Fibroblast of mammary gland (primary cell): ENCODE measurements around the gene FCHSD2.

Experiments
- DNase-seq: peaks from one replicate; pipeline ENCODE4 v3.0.0-alpha.2; 2010; ENCODE audit warnings: low read depth
- H3K4me3 ChIP-seq: 2 replicates; pipeline ENCODE4 v1.5.1; 2011; ENCODE audit warnings: low read depth, mild to moderate bottlenecking, low read length, moderate library complexity; ENCODE audit not compliant: control insufficient read depth
- TF ChIP-seq, protein P1 (sequence below): conservative IDR thresholded peaks from 2 replicates; pipeline ENCODE4 v1.5.1; 2011; ENCODE audit warnings: low read depth, low read length, inconsistent platforms; ENCODE audit not compliant: control insufficient read depth, insufficient read depth

The FCHSD2 gene

DNA sequence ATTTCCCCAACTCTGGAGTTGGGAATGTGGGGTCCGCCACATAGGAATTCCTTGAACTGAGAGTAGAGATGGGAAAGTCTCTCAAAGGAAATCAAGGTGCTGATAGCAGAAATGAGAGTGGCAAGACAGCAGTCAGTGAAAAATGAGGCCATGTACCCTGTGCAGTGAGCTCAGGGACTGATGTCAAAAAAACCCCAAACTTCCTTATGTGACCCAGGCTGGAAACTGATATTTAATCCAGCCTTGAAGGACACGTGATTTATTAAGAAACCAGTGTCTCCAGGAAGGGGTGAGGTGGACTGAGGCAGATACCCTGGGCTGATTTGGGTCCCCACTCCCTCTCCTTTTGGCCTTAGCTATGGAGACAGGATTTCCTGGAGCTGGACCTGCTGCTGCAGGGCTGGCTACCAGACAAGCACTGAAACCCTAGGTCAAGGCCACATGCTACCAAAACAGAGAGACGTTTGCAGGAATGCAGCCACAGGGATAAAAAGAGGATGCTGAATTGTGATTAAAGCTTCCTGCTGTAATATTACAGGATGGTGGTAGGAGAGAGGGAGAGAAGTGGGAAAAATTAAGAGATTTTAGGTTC lies 25.3 kb upstream of the FCHSD2 start:
- DNase-seq, result no peak
- TF ChIP-seq, protein P1, sequence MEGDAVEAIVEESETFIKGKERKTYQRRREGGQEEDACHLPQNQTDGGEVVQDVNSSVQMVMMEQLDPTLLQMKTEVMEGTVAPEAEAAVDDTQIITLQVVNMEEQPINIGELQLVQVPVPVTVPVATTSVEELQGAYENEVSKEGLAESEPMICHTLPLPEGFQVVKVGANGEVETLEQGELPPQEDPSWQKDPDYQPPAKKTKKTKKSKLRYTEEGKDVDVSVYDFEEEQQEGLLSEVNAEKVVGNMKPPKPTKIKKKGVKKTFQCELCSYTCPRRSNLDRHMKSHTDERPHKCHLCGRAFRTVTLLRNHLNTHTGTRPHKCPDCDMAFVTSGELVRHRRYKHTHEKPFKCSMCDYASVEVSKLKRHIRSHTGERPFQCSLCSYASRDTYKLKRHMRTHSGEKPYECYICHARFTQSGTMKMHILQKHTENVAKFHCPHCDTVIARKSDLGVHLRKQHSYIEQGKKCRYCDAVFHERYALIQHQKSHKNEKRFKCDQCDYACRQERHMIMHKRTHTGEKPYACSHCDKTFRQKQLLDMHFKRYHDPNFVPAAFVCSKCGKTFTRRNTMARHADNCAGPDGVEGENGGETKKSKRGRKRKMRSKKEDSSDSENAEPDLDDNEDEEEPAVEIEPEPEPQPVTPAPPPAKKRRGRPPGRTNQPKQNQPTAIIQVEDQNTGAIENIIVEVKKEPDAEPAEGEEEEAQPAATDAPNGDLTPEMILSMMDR, result no peak
- no peak overlapping the region for H3K4me3 ChIP-seq

DNA sequence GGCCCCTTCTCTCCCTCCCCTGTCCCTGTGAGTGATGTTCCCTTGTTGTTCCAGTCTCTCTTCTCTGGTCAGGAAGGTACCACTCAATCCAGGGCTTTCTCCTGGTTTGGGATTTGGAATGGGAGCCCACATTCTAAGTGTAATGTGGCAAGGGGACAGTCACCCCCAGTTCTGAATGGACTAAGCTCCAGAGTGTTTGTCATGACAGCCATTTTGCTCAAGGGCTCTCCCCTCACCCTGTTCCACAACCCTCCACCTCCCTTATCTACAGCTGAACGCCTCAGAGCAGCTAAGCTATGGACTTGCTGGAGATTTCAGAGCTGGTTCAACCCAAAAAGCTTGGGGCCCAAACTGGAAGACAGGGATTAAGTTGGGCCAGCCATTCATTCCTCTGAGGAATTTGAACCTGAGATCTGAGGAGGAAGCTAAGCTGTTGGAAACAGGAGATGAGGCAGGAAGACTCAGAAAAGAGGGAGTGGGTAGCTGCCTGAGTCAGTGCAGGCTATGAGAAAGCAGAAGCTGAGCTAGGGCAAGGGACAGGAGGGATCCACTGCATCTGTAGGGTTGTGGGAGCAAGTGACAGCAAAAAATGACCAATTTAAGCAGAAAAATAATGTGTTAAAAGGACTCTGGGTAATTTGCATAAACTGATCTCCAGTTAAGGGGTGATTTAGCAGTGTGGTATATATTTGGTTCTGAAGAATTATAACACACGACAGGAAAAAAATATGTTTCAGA lies 22.9 kb upstream of the FCHSD2 start:
- DNase-seq, result no peak
- TF ChIP-seq, protein P1, result no peak
- no peak overlapping the region for H3K4me3 ChIP-seq

DNA sequence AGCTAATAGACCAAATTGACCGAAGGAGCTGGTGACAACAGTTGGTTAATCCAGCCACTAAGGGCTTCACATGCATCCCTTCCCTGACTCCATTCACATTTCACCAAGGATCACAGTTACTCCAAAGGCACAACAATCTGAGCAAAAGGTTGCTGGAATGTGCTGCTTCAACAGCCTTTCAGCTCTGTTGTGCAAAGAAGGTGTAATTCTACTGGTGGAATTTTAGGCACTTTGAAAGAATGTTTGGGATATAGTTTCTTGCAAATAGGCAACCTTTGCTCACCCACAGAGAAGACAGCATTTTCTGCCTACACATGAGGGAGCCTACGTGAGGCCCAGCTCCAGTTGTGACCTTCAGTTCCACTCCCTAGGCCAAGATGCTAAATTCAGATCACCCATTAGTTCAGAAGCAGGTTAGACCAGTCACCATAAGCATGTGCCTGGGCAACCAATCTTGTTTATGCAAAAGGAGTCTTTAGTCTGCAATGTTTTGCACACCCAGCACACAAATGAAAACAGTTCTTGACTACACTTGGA lies 21.6 kb upstream of the FCHSD2 start:
- DNase-seq, result no peak
- TF ChIP-seq, protein P1, result no peak
- H3K4me3 ChIP-seq, result no peak overlapping the region

DNA sequence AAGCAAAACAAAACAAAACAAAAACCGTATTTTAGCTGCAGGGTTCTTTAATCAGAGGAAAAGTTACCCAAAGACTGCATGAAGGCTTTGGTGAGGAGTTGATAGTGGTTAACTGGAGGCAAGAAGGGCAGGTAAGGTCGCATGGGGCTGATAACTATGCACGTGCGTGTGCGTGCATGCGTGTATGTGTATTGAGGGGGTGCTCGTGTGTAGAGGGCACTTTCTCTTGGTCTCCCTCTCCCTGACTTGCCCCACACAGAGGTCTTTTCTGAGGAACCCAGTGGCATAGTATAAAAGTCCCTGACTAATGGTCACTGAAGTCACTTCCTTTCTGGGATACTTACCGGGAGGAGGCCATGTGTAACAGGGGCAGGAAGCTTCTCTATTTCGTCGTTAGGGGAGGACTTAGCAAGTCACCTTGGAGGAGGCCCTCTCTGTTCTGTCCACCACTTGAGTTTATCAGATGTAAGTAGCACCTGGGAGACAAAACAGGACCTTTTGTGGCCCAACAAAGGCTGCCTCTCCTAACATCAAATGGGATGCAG lies 20.1 kb upstream of the FCHSD2 start:
- no peak overlapping the region for H3K4me3 ChIP-seq
- no peak for DNase-seq
- TF ChIP-seq, protein P1, result no peak

DNA sequence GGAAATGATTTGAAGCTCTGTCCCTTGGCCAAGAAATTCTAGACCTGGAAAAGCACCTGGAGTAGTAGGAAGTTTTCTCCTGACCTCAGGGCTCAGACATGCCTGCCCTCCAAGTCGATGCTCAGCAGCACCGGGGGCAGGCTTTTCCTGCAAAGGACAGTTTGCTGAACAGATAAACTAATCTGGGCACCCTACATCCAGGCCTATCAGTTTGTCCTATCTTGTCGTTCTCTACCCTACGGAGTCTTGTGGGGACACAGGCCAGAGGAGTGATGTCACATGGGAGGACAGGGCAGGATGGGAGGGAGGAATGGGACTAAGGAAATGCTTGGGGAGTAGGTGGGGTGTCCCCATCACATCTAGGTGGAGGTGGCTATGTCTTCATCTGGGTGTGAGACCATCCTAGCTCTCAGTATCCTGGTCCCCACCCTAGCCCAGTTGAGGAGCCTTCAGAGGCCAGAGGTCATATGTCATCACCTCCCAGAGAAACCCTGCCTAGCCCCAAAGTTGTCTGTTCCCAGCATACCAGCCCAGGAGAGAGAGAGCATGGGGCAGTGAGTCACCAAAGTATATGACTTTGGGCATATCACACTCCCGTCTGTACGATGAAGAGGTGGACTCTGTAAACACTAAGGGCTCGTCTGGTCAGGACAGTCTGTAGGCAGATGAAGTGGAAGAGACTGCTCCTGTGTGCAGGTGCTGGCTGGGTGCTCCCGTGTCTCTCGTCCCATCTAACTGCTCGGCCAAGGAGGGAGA lies 18.1 kb upstream of the FCHSD2 start:
- TF ChIP-seq, protein P1, result no peak
- no peak for DNase-seq
- H3K4me3 ChIP-seq, result no peak overlapping the region

DNA sequence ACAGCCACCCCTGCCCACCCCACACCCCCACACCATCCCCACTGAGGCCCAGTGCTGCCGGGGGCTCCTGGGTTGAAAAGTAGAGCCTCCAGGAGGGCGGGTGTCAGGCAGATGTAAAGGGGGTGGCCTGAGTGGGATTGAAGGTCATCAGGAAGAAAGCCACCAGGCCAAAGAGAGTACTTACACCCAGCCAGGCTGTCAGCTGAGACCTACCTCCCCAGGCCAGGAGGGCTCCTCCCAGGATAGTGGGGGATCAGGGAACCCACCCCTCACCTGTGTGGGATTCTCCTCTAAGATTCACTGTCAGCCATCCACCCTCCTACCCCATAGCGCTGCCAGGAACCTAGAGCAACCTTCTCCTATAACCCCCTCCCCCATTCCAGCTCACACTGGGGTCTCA lies 17.2 kb upstream of the FCHSD2 start:
- DNase-seq, result no peak
- TF ChIP-seq, protein P1, result no peak
- no peak overlapping the region for H3K4me3 ChIP-seq
